ENCODE data around the gene SRSF4.
A peak's percentile ranks its signal among the peaks of the same experiment; 100 is the strongest.
"Not testable (repeated sequence)": the region's sequence is repeated elsewhere in the genome, so short reads cannot be mapped to it uniquely, and the experiment has no call there.

SRSF4 gene

GRCh38 chr1:29162476-29163138 lies 19.1 kb downstream of the SRSF4 start:
- DNase-seq (ENCODE audit: low spot score) = peak; percentile 58

GRCh38 chr1:29162025-29162424 lies 19.7 kb downstream of the SRSF4 start:
- DNase-seq (ENCODE audit: low spot score) = no peak

DNA sequence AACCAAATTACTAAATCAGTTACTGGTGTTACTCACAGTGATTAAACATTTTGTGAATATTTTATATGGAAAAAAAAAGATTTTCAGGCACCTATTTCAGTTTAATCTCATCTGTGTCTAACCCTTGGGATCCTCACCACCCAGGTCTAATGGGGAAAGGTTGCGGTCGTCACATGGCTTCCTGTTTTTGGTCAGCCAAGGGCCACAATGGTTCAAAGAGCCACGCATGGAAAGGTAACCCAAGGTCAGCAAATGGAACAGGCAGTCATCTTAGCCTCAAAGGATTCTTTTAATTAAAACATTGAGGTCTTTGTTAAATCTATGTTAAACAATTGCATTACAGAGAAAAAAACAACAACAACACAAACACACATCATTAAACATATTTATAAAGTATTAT lies 21.9 kb downstream of the SRSF4 start:
- no peak for DNase-seq (ENCODE audit: low spot score)

DNA sequence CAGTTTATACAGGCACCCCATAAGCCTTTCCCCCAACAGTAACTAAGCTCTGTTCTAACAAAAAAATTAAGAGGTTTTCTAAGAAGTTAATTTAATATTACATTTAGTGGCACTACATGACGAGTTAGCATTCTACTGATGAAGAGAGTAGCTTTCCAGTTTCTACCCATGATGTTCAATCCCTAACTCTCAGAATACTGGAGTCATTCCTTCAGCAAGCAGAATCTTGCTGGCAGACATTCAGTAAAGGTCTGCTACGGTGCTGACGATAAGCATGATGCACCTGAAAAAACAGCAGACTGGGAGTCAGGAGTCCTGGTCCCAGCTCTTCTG lies 24.5 kb downstream of the SRSF4 start:
- no peak for DNase-seq (ENCODE audit: low spot score)

DNA sequence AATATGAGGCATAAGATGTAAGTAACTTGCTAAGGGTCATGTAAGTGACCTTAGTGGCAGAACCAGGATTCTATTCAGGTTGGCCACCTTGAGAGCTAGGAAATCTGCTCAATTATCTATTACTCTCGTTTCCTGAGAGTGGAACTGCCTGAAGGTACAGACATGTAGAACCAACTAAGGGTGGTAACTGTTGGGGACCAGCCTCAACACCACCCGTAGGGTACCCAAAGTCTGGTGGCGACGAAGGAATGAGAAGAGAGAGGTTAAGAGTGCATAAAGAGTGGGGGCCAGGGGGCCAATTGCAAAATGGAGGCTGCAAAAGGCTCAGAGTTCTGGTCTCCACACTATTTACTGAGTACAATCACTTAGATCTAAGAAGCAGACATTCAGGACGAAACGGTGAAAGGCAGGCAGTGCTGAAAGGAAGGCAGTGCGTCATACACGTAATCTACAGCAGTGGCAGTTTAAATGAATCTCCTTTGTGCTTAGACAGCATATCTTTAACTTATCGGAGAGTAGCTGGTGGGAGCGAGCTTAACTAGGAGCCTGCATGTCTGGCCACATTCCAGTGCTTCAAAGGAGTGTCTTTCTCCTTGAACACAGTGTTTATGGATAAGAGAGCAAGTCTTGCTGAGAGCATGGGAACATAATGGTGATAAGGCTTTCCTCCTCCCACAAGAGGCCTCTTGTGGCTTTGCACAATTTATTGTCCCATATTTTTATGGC lies 25.0 kb downstream of the SRSF4 start:
- DNase-seq (ENCODE audit: low spot score) = no peak

GRCh38 chr1:29152046-29152805 lies 29.5 kb downstream of the SRSF4 start:
- DNase-seq (ENCODE audit: low spot score) = no peak

- not testable (repeated sequence) for DNase-seq (ENCODE audit: low spot score)
Measured at GRCh38 chr1:29150346-29150745, 31.4 kb downstream of the SRSF4 start.

DNA sequence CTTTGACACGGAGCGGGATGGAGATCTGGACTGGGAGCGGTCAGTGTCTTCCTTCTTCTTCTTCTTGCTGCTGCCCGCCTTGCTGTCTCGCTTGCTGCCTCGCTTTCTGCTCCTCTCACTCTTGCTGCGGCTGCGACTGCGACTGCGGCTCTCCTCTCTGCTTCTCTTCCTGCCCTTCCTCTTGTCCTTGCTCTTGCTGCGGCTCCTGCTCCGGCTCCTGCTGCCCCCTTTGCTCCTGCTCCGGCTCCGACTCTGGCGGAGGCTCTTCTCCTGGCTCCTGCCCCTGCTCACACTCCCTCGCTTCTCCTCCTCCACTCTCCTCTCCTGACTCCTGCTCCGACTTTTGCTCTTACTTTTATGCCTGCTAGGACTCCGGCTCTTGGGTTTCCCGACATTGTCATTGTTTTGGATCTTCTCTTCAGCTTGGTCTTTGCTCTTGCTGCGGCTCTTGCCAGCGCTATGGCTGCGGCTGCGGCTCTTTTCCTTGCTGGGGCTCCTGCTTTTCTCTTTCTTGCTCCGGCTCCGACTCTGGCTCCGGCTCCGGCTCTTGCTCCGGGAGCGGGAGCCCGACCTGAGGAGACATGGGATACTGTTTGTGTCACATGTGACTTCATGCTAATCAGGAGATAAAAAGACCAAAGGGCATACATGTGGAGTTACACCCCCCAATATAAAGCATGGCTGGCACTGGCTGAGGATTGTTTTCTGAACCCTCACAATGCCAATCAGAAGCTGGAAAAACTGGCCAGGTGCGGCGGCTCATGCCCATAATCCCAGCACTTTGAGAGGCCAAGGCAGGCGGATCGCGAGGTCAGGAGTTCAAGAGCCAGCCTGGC lies 32.8 kb downstream of the SRSF4 start:
- DNase-seq (ENCODE audit: low spot score) = no peak

DNA sequence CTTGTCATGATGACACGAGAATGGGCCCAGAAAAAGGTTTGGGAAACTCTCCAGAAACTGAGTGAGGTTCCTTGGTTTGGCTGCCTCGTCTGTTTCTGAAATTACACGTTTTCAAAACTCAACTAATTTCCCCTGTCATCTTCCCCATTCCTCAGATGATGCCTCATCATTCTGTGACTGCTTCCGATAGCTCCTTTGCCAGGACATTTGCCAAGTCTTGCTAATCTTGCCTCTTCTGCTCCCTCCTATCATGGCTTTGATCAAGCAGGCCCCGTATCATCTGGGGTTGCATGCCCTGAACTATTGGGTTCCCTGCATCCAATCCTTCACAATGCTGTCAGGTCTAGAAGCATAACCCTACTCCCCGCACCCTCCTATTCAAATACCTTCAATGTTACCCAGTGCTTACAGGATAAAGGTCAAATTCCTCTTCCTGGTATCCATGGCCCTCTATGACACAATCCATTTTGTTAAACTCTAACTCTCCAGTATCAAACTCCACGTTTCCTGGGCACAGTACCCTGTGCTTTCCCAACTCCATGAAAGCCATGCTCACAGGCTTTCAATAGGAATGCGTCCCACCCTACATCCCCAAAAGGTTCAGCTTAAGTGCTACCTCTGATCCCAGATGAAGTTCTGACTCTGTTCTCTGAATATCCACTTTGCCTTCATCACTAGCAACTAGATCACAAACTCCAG lies 35.8 kb downstream of the SRSF4 start:
- peak; percentile 74 for DNase-seq (ENCODE audit: low spot score)

- no peak for DNase-seq (ENCODE audit: low spot score)
Measured at GRCh38 chr1:29144178-29144577, 37.5 kb downstream of the SRSF4 start.

DNA sequence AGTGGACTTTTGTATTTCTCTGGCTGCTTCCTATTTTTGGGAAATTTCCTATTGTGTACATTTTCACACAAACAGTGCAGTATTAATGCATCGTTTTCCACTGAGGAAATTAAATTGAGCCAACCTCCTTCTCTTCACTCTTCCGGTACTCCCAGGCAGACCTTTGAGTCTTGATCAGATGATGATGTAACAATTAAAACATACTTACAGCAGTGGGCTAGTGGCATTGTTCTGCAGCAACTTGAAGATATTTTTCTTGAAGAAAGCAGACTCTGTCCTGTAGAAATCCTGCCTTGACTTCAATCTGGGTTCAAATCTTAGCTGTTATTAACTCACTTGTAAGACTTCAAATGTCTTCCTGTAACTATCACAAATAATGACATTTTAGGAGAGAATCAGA lies 39.0 kb downstream of the SRSF4 start:
- DNase-seq (ENCODE audit: low spot score) = no peak

DNA sequence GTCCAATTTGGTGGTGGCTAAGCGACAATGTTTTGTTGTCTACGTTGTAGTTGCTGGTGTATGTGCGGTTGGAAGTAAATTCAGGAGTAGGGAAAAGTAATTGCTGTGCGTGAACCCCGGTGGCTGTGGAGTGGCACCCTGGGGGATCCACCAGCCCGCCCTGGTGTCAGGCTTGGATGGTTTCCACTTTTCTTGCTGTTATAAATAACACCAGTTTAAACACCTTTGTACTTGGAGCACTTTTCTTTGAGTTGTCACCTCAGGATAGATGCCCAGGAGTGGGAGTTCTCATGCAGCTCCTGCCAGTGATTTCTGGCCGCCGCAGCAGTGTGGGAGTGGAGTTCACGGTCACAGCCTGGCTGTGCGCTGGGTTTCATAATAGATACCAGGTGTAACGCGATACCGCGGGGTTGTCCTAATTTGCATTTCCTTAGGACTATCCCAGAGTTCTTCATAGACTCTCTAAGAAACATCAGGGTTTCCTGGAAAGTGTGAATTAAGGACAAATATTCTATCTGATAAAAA lies 45.2 kb downstream of the SRSF4 start:
- DNase-seq (ENCODE audit: low spot score) = peak; percentile 50

GRCh38 chr1:29134695-29135028 lies 47.0 kb downstream of the SRSF4 start:
- no peak for DNase-seq (ENCODE audit: low spot score)

DNA sequence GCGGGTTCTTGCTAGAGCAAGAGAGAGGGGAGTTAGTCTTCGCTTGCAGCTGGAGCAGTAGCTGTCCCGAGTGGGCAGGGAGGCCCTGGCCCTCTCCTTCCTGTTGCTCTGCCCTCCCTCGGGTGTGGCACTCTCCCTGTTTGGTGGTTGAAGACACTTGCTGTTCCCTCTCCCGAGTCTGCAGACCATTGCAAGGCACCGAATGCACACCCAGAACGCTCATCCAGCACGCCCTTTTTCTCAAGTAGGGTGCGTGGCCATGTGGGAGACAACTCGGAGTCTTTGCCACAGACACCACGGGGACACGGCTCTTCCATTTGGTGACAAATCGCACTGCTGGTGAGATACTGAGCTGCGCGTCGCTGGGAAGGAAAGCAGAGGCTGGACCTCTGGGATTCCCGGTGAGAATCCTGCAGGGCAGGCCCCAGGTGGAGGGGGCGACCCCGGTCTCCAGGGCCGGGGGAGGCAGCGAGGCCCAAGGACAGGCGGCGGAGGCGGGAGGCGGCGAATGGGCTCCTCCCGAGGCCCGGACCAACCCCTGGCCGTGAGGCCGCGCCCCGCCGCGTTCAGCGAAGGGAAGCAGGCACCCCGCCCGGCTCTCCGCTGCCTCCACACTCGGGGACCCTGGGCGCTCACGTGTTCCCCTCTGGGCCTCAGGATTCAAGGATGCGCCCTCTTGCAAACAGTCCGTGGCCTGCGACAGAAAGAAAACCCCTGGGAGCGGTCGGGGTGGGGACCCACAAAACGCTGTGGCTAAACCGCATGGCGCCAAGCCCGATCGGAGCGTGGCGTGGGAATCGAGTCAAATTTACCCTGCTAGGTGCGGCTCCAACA lies 47.6 kb downstream of the SRSF4 start:
- no peak for DNase-seq (ENCODE audit: low spot score)

- not testable (repeated sequence) for DNase-seq (ENCODE audit: low spot score)
Measured at GRCh38 chr1:29131056-29131455, 50.6 kb downstream of the SRSF4 start.

GRCh38 chr1:29129916-29130315 lies 51.8 kb downstream of the SRSF4 start:
- no peak for DNase-seq (ENCODE audit: low spot score)

- DNase-seq (ENCODE audit: low spot score) = no peak
Measured at GRCh38 chr1:29128739-29129138, 53.0 kb downstream of the SRSF4 start.

DNA sequence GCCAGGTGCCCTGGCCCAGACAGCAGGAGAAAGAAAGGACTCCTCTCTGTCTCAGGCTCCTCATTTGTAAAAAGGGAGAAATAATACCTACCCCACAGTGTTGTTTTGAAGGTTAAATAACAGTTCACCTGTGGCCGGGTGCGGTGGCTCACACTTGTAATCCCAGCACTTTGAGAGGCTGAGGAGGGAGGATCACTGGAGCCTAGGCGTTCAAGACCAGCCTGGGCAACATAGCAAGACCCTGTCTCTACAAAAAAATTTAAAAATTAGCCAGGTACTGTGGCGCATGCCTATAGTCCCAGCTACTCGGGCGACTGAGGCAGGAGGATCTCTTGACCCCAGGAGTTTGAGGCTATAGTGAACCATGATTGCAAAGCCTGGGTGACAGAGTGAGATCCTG lies 55.5 kb downstream of the SRSF4 start:
- DNase-seq (ENCODE audit: low spot score) = no peak

DNA sequence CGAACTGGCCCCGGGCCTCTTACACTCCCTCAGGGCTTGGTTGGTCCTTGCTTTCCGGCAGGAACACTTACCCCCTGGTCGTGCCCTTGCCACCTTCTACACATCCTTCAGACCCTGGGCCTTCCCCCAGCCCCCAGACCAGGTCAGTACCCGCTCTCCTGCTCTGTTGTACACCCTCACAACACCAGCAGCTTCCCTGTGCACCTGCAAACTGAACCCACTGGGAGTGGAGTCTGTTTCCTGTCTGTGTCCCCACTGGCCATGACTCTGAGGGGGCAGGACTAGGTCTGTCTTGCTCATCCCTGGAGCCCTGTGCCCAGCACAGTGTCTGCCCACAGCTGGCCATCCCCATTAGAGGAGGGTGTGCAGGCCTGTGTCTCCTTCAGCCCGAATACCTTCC lies 55.9 kb downstream of the SRSF4 start:
- no peak for DNase-seq (ENCODE audit: low spot score)

DNA sequence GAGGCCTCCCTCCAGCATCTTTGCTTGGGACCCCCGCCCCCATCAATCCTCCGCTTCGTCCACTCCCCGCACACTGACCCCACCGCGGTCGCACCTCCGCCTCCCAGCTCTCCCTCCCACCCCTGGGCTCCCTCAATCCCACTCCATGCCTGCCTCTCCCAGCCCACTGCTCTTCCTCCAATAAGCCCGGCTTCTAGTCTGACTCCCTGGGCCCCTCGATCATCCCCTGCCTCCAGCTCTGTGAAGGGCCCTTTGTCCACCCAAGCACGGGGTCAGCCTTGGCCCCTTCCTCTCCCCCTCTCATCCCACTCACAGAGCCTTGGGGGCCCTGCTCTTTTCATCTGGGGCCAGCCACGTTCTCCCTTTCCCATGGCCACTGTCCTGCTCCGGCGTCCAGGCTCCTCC lies 56.5 kb downstream of the SRSF4 start:
- no peak for DNase-seq (ENCODE audit: low spot score)
